Activated CD8-positive, alpha-beta memory T cell treated with anti-CD3 and anti-CD28 coated beads for 4 hours (primary cell): ENCODE data around the gene POLR2J.

Source experiments
- DNase-seq, 2 donors: peaks; one replicate each; pipeline ENCODE4 v3.0.0-alpha.2; 2020; ENCODE audit warnings: low read depth in 2 of 2

POLR2J gene

GRCh38 chr7:102439963-102440795 lies 38.5 kb downstream of the POLR2J start:
- DNase-seq = no peak

DNA sequence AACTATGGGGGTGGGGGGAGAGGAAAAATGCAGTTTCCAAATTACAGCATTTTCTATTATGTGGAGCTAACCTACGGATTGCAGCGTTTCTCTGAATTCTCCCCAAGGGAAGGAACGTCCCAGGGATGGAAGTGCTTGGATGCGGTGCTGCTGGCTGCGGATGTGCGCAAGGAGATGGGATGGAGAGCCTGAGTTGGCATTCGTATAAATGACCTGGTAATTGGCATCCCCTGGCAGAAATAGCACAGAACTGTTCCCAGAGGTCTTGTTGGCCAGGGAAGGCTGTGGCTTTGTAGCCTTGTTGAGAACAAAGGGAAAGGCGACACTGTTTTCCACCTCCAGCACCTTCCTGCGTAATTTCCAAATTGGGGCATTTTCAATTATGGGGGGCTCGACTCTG lies 42.6 kb downstream of the POLR2J start:
- DNase-seq = no peak

DNA sequence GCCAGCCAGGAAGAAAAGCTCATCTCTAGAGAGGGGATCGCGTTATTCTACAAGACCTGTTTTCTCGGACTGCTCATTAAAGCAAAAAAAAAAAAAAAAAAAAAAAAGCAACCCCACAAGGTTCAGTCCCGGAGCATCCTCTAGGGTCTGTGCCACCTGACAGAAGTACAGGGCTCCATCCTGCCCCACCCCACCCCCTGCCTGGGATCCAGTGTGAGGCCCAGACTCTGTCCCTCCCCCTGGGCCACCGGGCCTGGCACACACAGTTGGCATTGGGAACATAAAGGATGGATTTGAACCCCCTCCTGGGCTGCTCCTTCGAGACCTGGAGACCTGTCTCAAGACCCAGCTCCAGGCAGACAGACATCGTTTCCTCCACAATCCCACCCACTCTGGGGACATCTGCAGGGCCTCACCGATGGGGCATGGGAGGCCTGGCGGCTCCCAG lies 44.7 kb downstream of the POLR2J start:
- no peak for DNase-seq

DNA sequence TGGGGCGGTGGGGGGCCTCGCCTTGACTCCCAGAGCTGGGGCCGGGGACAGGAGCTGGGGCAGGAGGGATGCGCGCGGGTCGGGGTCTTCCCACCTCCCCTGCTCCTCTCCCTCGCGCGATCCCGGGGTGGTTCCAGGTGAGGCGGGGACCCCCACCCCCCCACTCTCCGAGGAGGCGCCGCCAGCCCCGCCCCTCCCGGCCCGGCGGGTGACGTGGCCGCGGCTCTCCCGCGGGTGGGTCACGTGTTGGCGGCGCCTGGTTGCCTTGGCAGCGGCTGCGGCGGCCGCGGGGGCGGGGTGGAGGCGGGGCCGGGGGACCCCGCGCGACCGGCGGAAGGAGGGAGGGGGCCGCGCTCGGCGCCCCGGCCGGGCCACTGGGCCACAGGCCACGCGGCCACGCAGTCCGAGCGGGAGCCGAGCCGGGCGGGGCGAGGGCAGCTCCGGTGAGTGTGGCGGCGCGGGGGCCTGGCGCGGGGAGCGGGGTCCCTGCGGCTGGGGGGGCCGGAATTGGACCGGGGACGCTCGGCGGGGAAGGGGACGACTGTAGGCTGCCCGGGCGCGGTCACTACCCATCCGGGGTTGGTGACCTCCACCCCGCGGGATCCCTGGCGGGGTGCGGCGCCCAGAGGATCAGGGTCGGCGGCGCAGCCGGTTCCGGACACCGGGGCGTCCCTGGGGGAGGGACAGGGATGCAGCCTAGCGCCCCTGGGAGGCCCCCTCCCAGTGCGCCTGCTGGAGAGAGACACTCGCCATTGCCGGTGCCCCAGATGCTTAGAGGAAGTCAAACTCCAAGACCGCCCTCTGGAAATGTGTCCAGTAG lies 45.3 kb downstream of the POLR2J start, which contains the start of gene ORAI2:
TSS of gene ORAI2 (plus strand) at position 357 of the 820 bp plus-strand sequence. CDS start 5,382 bp downstream, outside the sequence.
- DNase-seq = peak; percentile 79

GRCh38 chr7:102432442-102433218 lies 46.1 kb downstream of the POLR2J start:
- no peak for DNase-seq

DNA sequence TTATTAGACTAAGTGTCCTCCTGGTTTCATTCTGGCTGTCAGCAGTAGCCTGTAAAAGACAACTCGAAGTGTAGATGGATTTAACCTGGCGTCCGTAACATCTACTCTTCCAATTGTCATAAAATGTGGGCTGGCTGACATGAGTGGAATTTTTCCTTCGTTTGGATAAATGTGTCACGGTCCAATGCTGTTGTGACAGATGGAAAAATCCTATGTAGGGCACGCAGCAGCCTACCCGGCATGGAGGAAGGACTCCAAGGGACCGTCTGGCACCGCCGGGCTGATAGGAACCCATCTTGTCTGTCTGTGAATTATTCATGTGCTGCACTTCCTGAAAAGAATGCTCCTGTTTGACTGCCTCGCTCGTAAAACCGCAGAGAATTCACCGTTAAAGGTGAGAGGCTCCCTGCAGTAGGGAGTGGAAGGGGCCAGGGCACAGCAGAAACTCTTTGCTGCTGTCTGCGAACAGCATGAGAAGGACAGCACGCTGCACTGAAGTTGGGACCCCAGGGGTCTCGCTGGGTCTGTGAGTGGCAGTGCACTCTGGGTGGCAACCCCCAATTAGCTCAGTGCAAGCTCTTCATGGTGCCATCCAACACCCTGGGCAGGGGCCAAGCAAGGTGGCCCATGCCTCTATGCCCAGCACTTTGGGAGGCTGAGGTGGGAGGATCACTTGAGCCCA lies 47.0 kb downstream of the POLR2J start:
- peak in 1 of 2 donors; percentile 42 for DNase-seq

GRCh38 chr7:102429141-102429899 lies 49.4 kb downstream of the POLR2J start:
- no peak for DNase-seq

GRCh38 chr7:102427019-102427405 lies 51.7 kb downstream of the POLR2J start:
- DNase-seq = no peak

GRCh38 chr7:102426268-102427018 lies 52.3 kb downstream of the POLR2J start:
- DNase-seq = peak; percentile 60 to 72

GRCh38 chr7:102425639-102426267 lies 53.0 kb downstream of the POLR2J start:
- peak; percentile 63 to 81 for DNase-seq

- DNase-seq = no peak
Observed at GRCh38 chr7:102424787-102425218, 53.9 kb downstream of the POLR2J start.

- DNase-seq = no peak
Observed at GRCh38 chr7:102424129-102424551, 54.6 kb downstream of the POLR2J start.
